Kidney epithelial cell (primary cell): Measurements from ENCODE around the gene LINGO1. TPM values are rescaled to one million over a fixed set of nuclear protein-coding genes. Genes with fewer than 3 reads are reported as not detected.

ENCODE experiments used
- DNase-seq: peaks from one replicate; pipeline ENCODE4 v3.0.0-alpha.2; 2010; ENCODE audit warnings: low read depth
- H3K27me3 ChIP-seq: 2 replicates; pipeline ENCODE4 v1.6.0; 2011; ENCODE audit warnings: low read length; ENCODE audit not compliant: control insufficient read depth, insufficient read depth
- H3K36me3 ChIP-seq: 2 replicates; pipeline ENCODE4 v1.5.1; 2011; ENCODE audit warnings: low read length; ENCODE audit not compliant: control insufficient read depth, insufficient read depth
- H3K4me3 ChIP-seq: 2 replicates; pipeline ENCODE4 v1.5.1; 2011; ENCODE audit warnings: low read depth, mild to moderate bottlenecking, control low read depth, low read length
- CTCF ChIP-seq: IDR thresholded peaks from 2 replicates; pipeline ENCODE4 v1.5.1; 2011; ENCODE audit warnings: mild to moderate bottlenecking, moderate library complexity, low read length, control low read depth, inconsistent platforms; ENCODE audit not compliant: insufficient read depth, poor library complexity, severe bottlenecking
- total RNA-seq: library from RNA; depleted of rRNA; stranded (reverse); fragments of >200 nt; gene quantifications from 2 replicates; pipeline ENCODE4 v1.2.3, GENCODE V29; 2015

LINGO1 gene
- total RNA-seq, 1 donor from 2014 or later, result 4.8 TPM

- no peaks in the 10 kb centered on the region for H3K36me3 ChIP-seq
- no peak for DNase-seq
- H3K4me3 ChIP-seq, result no peak overlapping the region
- H3K27me3 ChIP-seq, result peaks cover 25% of the 10 kb centered on the region
- no peak for TF ChIP-seq CTCF
Observed at GRCh38 chr15:77606142-77607034, 26.3 kb downstream of the LINGO1 start.

- Histone ChIP-seq H3K36me3 (no peaks in the 10 kb centered on the region), H3K4me3 (no peak overlapping the region), H3K27me3 (peaks cover 25% of the 10 kb centered on the region)
- TF ChIP-seq CTCF, result no peak
- DNase-seq, result no peak
Observed at GRCh38 chr15:77605547-77605946, 27.2 kb downstream of the LINGO1 start.

- Histone ChIP-seq H3K36me3 (no peaks in the 10 kb centered on the region), H3K4me3 (no peak overlapping the region)
- no peak for TF ChIP-seq CTCF
Observed at GRCh38 chr15:77604973-77605372, 27.7 kb downstream of the LINGO1 start.

GRCh38 chr15:77603611-77604336 lies 28.9 kb downstream of the LINGO1 start:
- Histone ChIP-seq H3K36me3 (no peaks in the 10 kb centered on the region), H3K4me3 (no peak overlapping the region), H3K27me3 (peaks cover 22% of the 10 kb centered on the region)
- no peak for TF ChIP-seq CTCF
- no peak for DNase-seq

More at GRCh38 chr15:77604973-77605372, 27.7 kb downstream of the LINGO1 start:
- DNase-seq, result no peak
- peaks cover 25% of the 10 kb centered on the region for H3K27me3 ChIP-seq

- no peak for TF ChIP-seq CTCF
- DNase-seq, result no peak
- H3K27me3 ChIP-seq, result peaks cover 22% of the 10 kb centered on the region
- H3K4me3 ChIP-seq, result no peak overlapping the region
- no peaks in the 10 kb centered on the region for H3K36me3 ChIP-seq
Observed at GRCh38 chr15:77602800-77603199, 29.9 kb downstream of the LINGO1 start.
